H1 (cell line): Measurements from ENCODE around the gene CBY2. TPM values are rescaled to one million over a fixed set of nuclear protein-coding genes. Genes with fewer than 3 reads are reported as not detected.

Experiments used
- CBX8 ChIP-seq: fragments of 300-800, 300-1000 bp; sonication (generic); IDR thresholded peaks from 2 replicates; pipeline ENCODE4 v1.7.1; 2016; ENCODE audit warnings: low read depth, low read length, borderline replicate concordance
- CREB1 ChIP-seq: IDR thresholded peaks from 2 replicates; pipeline ENCODE4 v1.6.1; 2012; ENCODE audit warnings: inconsistent platforms
- EGR1 ChIP-seq: IDR thresholded peaks from 2 replicates; pipeline ENCODE4 v1.6.1; 2011; ENCODE audit warnings: low read depth, low read length, borderline replicate concordance
- RXRA ChIP-seq: IDR thresholded peaks from 2 replicates; pipeline ENCODE4 v1.6.1; 2011; ENCODE audit warnings: low read depth, mild to moderate bottlenecking, low read length, moderate library complexity; ENCODE audit not compliant: insufficient read depth
- SP2 ChIP-seq: IDR thresholded peaks from 2 replicates; pipeline ENCODE4 v1.6.1; 2012; ENCODE audit warnings: mild to moderate bottlenecking, low read length, inconsistent platforms
- SRF ChIP-seq: IDR thresholded peaks from 2 replicates; pipeline ENCODE4 v1.6.1; 2011; ENCODE audit warnings: mild to moderate bottlenecking, low read depth, low read length, moderate library complexity
- polyA plus RNA-seq, 7 experiments: library from polyadenylated mRNA; depleted of rRNA in 3 of 7; stranded (reverse) in 5 of 7; unstranded in 2 of 7; fragments of >200 nt in 5 of 7; fragments of 200-250 nt in 2 of 7; gene quantifications; 1 replicate in 5 of 7; 2 replicates in 1 of 7; 4 replicates in 1 of 7; pipeline versions ENCODE4 v1.2.1 to v1.2.3, GENCODE V29; 2011 to 2013; ENCODE audit warnings: missing spikeins in 2 of 7, mixed read lengths in 2 of 7
- total RNA-seq: library from RNA; stranded (reverse); fragmentation: NEBNext Ultra II Directional; extraction: Animal tissue kit (Norgen Biotek cat#: 25700); gene quantifications from 2 replicates; pipeline ENCODE4 v1.2.1, GENCODE V29; 2021
- TF ChIP-seq, protein P1 (sequence below): fragments of 300-600 bp; sonication (generic); IDR thresholded peaks from 2 replicates; pipeline ENCODE4 v1.7.1; 2012; ENCODE audit warnings: low read length, moderate library complexity, mild to moderate bottlenecking, inconsistent platforms; ENCODE audit not compliant: insufficient replicate concordance
- TF ChIP-seq, protein P2 (sequence below): IDR thresholded peaks from 2 replicates; pipeline ENCODE4 v1.6.1; 2012; ENCODE audit warnings: inconsistent platforms

The CBY2 gene
- total and polyA plus RNA-seq, 2 of the 8 experiments (the other 6 are each of a cell fraction or from before 2014, with no cell fraction given), result not detected

DNA sequence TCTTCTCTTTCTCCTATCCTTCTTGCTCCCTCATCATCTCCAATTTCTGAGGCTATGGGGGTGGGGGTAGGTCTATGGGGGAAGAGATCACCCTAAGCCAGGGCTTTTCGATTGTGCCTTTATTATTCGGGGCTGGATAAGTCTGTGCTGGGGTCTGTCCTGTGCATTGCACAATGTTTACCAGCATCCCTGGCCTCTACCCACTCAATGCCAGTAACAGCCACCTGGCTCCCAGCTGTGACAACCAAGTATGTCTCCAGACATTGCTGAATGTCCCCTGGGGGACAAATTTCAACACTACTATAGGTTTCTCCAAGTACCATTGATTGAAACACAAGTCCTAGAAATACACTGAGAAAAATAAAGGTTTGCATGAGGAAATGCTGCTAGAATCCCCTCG, 13.2 kb downstream of the CBY2 start (continued):
- TF ChIP-seq, protein P1, sequence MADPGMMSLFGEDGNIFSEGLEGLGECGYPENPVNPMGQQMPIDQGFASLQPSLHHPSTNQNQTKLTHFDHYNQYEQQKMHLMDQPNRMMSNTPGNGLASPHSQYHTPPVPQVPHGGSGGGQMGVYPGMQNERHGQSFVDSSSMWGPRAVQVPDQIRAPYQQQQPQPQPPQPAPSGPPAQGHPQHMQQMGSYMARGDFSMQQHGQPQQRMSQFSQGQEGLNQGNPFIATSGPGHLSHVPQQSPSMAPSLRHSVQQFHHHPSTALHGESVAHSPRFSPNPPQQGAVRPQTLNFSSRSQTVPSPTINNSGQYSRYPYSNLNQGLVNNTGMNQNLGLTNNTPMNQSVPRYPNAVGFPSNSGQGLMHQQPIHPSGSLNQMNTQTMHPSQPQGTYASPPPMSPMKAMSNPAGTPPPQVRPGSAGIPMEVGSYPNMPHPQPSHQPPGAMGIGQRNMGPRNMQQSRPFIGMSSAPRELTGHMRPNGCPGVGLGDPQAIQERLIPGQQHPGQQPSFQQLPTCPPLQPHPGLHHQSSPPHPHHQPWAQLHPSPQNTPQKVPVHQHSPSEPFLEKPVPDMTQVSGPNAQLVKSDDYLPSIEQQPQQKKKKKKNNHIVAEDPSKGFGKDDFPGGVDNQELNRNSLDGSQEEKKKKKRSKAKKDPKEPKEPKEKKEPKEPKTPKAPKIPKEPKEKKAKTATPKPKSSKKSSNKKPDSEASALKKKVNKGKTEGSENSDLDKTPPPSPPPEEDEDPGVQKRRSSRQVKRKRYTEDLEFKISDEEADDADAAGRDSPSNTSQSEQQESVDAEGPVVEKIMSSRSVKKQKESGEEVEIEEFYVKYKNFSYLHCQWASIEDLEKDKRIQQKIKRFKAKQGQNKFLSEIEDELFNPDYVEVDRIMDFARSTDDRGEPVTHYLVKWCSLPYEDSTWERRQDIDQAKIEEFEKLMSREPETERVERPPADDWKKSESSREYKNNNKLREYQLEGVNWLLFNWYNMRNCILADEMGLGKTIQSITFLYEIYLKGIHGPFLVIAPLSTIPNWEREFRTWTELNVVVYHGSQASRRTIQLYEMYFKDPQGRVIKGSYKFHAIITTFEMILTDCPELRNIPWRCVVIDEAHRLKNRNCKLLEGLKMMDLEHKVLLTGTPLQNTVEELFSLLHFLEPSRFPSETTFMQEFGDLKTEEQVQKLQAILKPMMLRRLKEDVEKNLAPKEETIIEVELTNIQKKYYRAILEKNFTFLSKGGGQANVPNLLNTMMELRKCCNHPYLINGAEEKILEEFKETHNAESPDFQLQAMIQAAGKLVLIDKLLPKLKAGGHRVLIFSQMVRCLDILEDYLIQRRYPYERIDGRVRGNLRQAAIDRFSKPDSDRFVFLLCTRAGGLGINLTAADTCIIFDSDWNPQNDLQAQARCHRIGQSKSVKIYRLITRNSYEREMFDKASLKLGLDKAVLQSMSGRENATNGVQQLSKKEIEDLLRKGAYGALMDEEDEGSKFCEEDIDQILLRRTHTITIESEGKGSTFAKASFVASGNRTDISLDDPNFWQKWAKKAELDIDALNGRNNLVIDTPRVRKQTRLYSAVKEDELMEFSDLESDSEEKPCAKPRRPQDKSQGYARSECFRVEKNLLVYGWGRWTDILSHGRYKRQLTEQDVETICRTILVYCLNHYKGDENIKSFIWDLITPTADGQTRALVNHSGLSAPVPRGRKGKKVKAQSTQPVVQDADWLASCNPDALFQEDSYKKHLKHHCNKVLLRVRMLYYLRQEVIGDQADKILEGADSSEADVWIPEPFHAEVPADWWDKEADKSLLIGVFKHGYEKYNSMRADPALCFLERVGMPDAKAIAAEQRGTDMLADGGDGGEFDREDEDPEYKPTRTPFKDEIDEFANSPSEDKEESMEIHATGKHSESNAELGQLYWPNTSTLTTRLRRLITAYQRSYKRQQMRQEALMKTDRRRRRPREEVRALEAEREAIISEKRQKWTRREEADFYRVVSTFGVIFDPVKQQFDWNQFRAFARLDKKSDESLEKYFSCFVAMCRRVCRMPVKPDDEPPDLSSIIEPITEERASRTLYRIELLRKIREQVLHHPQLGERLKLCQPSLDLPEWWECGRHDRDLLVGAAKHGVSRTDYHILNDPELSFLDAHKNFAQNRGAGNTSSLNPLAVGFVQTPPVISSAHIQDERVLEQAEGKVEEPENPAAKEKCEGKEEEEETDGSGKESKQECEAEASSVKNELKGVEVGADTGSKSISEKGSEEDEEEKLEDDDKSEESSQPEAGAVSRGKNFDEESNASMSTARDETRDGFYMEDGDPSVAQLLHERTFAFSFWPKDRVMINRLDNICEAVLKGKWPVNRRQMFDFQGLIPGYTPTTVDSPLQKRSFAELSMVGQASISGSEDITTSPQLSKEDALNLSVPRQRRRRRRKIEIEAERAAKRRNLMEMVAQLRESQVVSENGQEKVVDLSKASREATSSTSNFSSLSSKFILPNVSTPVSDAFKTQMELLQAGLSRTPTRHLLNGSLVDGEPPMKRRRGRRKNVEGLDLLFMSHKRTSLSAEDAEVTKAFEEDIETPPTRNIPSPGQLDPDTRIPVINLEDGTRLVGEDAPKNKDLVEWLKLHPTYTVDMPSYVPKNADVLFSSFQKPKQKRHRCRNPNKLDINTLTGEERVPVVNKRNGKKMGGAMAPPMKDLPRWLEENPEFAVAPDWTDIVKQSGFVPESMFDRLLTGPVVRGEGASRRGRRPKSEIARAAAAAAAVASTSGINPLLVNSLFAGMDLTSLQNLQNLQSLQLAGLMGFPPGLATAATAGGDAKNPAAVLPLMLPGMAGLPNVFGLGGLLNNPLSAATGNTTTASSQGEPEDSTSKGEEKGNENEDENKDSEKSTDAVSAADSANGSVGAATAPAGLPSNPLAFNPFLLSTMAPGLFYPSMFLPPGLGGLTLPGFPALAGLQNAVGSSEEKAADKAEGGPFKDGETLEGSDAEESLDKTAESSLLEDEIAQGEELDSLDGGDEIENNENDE, result no peak
- no peak for TF ChIP-seq SRF
- no peak for TF ChIP-seq CREB1
- no peak for TF ChIP-seq SP2
- TF ChIP-seq CBX8, result no peak
- TF ChIP-seq RXRA, result no peak
- no peak for TF ChIP-seq EGR1
- TF ChIP-seq, protein P2, sequence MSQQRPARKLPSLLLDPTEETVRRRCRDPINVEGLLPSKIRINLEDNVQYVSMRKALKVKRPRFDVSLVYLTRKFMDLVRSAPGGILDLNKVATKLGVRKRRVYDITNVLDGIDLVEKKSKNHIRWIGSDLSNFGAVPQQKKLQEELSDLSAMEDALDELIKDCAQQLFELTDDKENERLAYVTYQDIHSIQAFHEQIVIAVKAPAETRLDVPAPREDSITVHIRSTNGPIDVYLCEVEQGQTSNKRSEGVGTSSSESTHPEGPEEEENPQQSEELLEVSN, result no peak
